ENCODE data around the gene RNU4-1.

DNA sequence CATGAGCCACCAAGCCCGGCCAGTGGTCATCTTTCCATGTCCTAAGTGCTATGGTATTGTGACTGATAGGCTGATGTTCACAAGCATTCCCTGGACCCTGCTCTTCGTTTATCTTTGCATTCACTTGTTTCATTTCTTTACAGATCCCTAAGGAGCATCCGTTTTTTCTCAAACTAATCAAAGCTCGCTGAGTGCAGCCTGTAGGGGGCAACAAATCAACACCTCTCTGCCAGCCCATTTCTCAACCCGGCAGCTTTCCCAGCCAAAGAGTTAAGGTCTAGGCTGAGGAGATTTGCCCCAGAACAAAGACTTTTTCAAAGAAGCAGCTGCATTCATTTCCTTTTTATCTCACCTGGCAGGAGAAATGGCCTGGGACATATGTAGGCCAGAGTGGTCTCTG is 21.2 kb upstream of the RNU4-1 start:
- TF ChIP-seq POLR2A (IDR thresholded peaks at IDR 0.05), result no peak
- TF ChIP-seq, protein P1, sequence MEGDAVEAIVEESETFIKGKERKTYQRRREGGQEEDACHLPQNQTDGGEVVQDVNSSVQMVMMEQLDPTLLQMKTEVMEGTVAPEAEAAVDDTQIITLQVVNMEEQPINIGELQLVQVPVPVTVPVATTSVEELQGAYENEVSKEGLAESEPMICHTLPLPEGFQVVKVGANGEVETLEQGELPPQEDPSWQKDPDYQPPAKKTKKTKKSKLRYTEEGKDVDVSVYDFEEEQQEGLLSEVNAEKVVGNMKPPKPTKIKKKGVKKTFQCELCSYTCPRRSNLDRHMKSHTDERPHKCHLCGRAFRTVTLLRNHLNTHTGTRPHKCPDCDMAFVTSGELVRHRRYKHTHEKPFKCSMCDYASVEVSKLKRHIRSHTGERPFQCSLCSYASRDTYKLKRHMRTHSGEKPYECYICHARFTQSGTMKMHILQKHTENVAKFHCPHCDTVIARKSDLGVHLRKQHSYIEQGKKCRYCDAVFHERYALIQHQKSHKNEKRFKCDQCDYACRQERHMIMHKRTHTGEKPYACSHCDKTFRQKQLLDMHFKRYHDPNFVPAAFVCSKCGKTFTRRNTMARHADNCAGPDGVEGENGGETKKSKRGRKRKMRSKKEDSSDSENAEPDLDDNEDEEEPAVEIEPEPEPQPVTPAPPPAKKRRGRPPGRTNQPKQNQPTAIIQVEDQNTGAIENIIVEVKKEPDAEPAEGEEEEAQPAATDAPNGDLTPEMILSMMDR (IDR thresholded peaks at IDR 0.05), result no peak
- TF ChIP-seq POLR2AphosphoS5 (IDR thresholded peaks at IDR 0.05; ENCODE audit: insufficient read depth in 1 of 2, low read depth in 1 of 2), result no peak

Measured in vagina (tissue), 2 donors.